Middle frontal gyrus (tissue), 1 donor: Measurements from ENCODE around the gene EGFR.

Experiments
- DNase-seq: peaks from one replicate; pipeline ENCODE4 v3.0.0-alpha.2; 2015; ENCODE audit warnings: low spot score; ENCODE audit errors: extremely low spot score

Gene EGFR

DNA sequence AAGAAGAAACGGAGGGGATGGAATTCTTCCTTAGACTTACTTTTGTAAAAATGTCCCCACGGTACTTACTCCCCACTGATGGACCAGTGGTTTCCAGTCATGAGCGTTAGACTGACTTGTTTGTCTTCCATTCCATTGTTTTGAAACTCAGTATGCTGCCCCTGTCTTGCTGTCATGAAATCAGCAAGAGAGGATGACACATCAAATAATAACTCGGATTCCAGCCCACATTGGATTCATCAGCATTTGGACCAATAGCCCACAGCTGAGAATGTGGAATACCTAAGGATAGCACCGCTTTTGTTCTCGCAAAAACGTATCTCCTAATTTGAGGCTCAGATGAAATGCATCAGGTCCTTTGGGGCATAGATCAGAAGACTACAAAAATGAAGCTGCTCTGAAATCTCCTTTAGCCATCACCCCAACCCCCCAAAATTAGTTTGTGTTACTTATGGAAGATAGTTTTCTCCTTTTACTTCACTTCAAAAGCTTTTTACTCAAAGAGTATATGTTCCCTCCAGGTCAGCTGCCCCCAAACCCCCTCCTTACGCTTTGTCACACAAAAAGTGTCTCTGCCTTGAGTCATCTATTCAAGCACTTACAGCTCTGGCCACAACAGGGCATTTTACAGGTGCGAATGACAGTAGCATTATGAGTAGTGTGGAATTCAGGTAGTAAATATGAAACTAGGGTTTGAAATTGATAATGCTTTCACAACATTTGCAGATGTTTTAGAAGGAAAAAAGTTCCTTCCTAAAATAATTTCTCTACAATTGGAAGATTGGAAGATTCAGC, 187.6 kb downstream of the EGFR start:
- no peak for DNase-seq

DNA sequence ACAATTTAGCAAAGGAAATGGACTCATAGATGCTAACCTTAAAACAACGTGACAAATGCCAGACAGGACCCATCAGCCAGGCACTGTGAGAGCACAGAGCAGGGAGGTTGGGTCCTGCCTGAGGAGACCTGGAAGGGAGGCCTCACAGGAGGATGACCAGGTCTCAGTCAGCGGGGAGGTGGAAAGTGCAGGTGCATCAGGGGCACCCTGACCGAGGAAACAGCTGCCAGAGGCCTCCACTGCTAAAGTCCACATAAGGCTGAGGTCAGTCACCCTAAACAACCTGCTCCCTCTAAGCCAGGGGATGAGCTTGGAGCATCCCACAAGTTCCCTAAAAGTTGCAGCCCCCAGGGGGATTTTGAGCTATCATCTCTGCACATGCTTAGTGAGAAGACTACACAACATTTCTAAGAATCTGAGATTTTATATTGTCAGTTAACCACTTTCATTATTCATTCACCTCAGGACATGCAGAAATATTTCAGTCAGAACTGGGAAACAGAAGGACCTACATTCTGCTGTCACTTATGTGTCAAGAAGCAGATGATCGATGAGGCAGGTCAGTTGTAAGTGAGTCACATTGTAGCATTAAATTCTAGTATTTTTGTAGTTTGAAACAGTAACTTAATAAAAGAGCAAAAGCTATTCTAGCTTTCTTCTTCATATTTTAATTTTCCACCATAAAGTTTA, 188.8 kb downstream of the EGFR start:
- no peak for DNase-seq

DNA sequence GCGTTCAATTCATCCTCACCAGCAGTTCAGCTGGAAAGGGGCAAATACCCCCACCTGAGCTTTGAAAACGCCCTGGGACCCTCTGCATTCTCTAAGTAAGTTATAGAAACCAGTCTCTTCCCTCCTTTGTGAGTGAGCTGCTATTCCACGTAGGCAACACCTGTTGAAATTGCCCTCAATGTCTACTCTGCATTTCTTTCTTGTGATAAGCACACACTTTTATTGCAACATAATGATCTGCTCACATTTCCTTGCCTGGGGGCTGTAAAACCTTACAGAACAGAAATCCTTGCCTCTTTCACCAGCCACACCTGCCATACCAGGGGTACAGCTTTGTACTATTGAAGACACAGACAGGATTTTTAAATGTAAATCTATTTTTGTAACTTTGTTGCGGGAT, 190.5 kb downstream of the EGFR start:
- no peak for DNase-seq

DNA sequence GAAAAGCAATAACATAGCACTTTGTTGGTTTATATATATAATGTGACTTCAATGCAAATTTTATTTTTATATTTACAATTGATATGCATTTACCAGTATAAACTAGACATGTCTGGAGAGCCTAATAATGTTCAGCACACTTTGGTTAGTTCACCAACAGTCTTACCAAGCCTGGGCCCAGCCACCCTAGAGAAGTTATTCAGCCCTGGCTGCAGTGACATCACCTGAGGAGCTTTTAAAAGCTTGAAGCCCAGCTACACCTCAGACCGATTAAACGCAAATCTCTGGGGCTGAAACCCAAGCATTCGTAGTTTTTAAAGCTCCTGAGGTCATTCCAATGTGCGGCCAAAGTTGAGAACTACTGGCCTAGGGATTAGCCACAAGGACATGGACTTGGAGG, 191.4 kb downstream of the EGFR start:
- DNase-seq, result no peak

DNA sequence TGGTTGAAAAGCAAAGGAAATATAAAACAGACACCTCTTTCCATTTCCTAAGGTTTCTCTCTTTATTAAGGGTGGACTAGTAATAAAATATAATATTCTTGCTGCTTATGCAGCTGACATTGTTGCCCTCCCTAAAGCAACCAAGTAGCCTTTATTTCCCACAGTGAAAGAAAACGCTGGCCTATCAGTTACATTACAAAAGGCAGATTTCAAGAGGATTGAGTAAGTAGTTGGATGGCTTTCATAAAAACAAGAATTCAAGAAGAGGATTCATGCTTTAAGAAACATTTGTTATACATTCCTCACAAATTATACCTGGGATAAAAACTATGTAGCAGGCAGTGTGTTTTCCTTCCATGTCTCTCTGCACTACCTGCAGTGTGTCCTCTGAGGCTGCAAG, 191.9 kb downstream of the EGFR start:
- no peak for DNase-seq

DNA sequence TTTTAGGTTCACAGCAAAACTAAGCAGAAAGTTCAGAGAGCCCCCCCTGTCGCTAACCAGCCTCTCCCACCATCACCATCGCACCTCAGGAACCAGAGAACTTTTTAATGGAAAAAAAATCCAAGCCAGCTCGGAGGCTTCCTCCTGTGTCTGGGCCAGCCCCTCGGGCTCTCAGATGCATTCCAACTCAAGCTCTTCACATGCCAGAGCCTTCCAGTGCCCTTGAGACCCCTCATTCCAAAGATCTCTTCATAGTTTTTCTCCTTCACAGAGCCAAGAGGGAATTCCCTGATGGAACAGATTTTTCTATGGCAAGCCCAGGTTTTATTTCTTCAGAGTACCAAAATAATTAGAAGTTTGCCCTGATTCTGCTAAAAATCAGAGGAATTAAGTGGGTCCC, 192.9 kb downstream of the EGFR start:
- no peak for DNase-seq

DNA sequence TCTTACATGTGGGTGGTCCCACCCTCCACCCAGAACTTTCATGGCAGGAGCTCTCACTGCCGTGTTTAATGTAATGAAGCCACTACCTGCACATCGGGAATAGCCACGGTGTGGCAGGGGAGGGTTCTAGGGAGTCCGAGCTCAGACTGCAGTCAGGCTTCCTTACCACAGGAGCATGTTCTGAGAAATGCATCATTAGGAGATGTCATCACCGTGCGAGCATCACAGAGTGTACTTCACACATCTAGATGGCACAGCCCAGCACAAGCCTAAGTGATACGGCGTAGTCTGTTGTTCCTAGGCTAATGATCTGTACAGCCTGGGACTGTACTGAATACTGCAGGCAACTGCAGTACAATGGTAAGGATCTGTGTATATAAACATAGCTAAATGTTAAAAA, 193.4 kb downstream of the EGFR start:
- no peak for DNase-seq

DNA sequence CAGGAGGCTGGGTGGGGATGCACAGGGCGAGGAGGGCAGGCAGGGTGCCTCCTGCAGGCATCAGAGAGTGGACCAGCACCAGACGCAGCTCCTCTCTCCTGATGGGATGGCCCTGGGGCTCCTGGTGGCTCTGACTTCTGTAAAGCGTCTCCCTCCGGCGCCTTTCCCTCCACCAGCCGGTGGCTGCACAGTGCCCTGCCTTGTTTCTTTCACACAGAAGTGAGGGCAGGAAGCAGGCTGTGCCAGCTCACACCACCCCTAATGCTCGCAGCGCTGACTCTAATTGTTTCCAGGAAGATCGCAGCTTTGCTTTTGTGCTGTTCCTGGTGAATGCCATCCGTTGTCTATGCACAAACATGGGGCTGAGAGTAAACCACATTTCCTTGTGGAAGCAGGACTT, 194.0 kb downstream of the EGFR start:
- no peak for DNase-seq

DNA sequence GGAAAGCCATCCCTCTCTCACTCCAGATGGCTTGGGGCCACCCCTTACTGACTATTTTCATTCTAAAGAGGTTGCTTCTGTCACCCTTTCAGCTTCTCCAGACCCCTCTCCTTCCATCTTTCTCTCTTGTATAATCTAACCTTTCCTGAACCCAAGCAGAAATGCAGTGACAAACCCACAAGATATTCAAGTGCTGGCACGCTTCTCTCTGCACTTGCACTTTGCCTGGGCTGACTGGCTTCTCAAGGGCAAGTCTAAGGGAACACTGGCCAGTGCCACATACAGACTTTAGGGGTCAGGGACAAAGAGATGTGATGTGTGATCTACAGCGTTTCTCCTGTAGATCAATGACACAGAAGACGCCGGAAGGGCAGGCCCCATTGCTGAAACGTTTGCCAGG, 195.9 kb downstream of the EGFR start:
- DNase-seq, result no peak

DNA sequence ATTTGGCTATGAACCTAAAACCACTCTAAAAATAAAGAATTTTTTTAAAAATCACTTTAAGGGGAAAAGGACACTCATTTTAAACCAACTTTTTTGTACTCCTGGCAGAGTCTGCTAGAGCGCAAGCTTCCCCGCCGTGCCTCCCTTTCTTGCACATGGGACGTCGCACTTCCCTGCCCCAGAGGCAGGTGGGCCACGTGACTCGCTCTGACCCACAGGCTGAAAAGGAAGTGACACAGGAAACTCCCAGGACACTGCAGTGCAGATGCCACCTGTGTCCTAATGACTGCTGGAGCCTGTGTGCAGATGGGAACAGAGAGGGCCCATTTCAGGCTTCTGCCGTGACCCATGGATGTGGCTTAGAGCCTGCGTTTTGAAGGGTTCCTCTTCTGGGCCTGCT, 204.2 kb downstream of the EGFR start:
- DNase-seq, result no peak

DNA sequence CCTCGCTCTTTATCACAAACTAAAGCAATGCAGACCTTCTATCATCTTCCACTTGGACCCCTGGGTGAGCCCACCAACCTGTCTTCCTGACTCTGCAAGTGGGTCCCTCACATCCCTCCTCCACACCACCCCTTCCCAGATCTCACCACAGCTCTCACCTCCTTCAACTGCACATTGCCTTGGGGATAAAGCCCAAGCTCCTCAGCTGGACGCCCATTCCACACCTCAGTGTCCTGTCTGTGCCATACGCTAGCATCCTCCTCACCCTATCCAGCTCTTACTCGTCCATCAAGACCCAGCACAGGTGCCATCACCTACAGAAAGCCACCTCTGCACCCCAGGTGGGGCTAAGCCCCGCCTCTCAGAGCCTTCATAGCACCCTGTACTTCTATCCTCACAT, 205.3 kb downstream of the EGFR start:
- DNase-seq, result no peak

DNA sequence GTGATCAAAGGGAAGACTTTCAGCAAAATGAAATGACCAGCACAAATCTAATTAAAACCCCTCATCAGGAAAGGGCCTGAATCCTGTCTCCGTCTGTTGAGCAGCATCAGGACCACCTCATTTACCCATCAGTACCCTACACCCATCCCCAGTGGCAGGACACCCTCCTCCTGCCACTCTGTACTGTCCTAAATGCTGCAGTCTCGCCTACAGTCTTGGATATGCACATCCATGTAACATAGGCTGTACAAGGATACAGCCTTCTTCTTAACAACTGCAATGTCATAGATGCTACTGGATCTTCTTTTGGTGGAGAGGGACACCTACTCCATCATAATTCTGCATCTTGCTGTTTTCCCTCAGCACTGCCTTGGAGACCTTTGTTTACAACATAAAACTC, 206.0 kb downstream of the EGFR start:
- DNase-seq, result no peak

DNA sequence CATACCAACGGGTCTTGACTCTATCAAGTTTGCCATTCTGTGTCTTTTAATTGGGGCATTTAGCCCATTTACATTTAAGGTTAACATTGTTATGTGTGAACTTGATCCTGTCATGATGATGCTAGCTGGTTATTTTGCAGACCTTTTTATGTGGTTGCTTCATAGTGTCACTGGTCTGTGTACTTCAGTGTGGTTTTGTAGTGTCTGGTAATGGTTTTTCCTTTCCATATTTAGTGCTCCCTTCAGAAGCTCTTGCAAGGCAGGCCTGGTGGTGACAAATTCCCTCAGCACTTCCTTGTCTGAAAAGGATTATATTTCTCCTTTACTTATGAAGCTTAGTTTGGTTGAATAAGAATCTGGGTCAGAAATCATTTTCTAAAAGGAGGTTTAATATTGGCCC, 211.2 kb downstream of the EGFR start:
- no peak for DNase-seq

DNA sequence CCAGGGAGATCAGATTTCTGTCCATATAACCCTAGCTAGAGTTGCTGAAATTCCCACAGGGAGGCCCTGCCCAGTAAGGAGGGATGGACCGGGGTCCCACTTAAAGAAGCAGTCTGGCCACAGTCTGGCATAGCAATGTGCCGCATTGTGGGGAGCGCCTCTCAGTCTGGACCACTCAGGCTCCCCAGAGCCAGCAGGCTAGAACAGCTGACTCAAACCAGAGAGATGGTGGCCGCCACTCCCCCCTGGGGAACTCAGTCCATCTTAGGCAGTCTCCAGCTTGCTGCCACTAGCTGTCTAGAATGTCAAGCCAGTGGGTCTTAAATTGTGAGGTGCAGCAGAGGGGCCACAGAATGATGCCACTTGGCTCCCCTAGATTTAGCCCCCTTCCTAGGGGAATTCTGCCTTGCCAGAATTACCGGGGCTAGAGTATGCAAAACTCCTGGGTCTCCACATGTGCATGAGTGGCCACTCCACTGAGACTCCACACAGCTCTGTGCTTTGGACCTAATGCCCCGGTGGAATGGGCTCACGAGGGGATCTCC, 213.0 kb downstream of the EGFR start:
- no peak for DNase-seq

DNA sequence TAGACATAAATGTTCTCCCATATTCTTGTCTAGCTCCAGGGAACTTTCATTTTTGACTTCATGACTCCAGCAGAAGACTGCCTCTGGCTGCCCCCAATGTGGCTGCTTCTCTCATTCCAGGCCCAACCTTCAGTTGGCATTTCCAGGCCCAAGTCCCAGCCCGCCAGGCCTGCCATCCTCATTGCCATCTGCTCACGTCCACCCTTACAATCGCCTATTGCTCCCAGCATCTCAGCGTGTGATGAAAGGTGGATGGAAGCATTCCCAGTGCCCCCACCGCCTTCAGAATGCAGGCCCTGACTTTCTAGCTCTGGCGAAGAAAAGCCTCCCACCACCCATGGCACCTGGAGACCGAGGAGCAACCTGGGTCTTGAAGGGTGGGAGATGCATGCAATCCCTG, 214.2 kb downstream of the EGFR start:
- no peak for DNase-seq

DNA sequence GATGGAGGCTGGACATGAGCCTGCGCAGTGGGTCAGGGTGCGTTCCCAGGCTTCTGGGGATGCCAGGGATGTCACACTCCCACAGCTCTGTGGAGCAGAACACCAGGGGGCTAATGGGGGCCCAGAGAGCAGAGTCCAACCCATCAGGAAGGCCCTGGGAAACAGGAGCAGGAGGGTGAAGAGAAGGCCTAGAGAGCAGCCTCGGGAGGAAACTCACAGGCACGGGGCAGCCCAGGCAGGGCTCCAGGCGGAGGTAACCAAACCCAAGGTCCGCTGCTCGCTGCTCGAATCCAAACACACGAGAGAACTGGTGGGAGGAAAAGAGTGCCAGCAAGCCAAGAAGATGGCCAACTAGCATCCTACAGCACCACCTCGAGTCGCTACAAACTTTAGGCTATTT, 215.6 kb downstream of the EGFR start:
- no peak for DNase-seq

DNA sequence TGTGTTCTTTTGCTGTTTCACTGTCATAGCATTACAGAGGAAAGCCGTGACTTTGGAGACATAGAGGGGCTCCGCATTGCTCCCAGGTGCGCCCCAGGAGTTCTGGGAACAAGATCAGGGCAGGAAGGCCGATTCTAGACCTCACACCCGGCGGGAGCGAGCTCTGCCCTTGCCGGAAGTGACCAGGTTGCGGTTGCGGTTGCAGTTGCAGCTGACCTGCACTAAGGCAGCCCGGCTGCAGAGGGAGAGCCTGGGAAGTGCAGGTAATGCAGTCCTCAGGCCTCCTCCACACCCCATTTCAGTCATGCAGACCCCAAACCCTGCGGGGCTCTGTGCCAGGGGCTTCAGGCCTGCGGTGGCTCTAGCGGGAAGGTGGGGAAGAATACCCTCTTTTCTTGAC, 216.3 kb downstream of the EGFR start:
- DNase-seq, result no peak

DNA sequence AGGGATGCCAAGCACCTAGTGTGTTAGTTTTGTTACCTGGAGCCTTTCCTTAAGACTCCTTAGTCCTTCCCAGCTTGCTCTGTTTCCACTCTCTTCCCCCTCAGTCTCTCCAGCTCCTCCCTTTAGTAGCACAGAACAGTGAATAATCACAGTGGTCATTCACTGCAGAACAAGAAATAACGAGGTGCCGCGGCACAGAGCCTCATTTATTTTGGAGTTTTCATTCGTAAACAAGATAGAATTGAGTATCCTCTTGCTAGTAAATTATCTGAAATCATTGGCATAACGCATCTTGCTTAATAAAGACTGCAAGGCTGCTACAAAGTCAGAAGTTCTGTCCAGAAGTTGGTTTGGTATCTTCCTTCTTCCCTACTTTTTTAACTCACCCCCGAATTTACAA, 217.0 kb downstream of the EGFR start:
- no peak for DNase-seq

DNA sequence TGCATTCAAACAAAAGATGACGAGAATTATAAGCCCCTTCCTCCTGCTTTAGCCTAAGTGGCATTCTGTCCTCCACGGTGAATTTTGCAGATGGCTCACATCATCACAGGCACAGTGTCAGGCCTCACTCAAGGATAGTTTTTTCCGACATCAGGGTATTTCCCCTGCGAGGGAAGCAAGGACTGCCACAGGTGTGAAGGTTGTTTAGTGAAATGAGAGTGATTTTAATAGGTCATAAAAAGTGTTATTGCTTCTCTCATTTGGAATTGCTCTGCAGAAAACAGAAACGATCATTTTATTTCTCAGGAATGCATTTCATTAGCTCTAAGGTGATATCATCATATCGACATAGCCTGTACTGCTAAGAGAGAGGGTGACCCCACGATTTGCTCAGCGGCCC, 217.7 kb downstream of the EGFR start:
- DNase-seq, result no peak

DNA sequence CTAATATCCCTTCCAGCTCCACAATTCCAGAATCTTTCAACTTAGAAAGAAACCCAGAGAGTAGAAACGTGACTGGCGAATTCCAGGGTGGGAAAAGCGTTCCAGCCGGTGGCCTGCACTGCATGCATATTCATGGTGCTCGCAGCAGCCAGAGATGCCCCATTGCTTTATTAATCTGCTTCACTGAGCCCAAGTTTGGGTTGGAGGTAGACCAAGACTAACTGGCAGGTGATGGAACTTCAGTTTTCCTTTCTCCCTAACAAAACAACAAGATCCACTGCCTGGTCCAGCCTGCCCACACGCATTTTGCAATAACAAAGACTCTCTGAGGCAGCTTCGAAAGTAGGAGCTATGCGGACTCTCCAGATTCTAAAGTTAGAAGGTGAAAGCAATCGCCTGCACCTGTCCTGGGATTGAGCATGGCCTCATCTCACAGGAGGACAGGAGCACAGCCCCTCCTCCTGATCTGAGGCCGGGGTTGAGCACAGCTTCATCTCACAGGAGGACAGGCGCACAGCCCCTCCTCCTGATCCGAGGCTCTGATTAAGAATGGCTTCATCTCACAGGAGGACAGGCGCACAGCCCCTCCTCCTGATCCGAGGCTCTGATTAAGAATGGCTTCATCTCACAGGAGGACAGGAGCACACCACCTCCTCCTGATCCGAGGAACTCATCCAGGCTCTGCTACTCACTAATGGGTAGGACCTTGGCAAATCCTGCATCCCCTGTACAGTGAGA, 218.5 kb downstream of the EGFR start:
- no peak for DNase-seq

DNA sequence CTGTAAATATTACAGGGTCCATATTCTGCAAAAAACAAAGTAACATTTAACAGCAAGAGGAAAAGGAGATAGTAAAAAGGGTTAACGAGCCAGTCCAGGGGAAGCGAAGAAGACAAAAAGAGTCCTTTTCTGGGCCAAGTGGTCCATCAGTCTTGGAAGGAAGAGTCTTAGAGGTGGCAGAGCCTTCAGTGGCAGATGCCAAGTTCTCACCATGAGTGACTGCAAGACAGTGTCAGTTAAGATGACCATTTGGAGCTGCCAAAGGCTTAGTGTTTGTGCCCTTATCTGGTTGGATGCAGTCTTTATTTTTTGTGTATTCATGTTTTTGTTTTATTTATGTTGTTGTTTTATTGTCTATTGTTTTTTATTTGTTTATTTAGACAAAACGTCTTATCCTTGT, 220.6 kb downstream of the EGFR start:
- no peak for DNase-seq

DNA sequence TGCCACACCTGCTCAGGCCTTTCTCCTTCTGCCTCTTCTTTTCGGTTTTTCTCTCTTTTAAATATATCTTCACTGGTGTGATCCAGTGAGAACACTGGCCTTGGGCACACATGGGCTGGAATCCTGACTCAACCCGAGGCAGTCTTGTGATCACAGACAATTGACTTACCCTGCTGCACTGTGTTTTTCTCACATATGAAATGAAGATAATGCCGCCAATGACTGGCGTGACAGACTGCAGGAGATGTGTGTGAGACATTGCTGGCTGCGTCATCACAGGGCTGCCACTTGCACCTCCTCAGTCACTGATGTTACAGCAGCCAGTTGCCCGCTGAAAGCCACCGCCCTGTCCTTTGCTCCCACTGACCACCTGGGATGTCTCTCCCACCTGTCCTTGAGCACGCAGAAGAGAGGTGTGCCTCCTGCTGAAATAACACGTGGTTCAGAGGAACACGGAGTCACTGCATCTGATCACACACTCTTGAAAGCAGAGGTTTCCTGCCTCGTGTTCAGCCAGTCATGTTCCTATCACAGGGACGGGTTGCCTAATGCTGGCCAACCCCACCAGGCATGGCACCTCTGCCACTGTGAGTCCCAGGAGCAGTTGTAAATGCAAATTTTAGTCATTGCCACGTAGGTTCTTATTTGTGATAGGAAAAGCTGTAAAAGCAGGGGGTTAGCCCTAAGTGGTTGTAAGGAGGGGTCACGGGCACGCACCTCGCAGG, 221.8 kb downstream of the EGFR start:
- DNase-seq, result no peak
